Measurements from ENCODE around the gene SUSD4.

SUSD4 gene

DNA sequence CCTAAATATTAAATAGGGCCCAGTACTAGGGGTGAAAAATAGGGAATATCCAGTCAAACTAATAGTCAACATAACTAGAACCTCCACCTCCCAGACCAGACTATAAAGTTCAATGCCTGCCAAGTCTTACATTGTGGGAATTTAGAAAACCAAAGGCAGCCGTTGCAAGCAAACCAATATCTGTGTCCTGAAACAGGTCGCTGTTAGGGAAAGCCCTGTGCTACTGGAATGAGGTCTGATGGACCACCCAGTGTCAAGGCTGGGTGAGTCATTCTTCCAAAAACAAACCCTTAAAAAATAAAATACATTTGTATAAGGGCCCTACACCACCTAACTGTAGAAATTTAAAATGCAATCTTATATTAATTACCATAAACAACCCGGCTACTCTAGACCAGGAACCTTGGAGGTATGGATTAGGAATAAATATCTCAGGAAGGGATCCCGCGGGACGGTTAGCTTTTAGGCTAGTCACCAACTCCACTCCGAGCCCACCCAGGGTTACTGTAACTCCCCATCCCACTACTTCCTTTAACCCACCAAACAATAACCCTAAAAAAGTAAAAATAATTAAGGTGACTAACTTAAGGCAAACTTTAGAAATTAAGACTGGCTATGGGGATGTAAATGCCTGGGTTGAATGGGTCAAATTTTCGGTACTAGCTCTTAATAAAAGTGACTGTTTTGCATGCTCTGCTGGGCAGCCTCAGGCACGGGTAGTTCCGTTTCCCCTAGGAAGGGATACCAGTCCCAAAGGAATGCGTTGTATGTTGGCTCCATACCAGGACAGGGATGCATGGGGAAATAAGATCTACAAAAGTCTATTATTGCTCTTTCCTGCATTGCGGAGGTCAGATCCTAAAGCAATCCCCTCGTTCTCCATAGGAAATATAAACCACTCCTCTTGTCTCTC, 155.6 kb downstream of the SUSD4 start:
- no peak for DNase-seq

DNA sequence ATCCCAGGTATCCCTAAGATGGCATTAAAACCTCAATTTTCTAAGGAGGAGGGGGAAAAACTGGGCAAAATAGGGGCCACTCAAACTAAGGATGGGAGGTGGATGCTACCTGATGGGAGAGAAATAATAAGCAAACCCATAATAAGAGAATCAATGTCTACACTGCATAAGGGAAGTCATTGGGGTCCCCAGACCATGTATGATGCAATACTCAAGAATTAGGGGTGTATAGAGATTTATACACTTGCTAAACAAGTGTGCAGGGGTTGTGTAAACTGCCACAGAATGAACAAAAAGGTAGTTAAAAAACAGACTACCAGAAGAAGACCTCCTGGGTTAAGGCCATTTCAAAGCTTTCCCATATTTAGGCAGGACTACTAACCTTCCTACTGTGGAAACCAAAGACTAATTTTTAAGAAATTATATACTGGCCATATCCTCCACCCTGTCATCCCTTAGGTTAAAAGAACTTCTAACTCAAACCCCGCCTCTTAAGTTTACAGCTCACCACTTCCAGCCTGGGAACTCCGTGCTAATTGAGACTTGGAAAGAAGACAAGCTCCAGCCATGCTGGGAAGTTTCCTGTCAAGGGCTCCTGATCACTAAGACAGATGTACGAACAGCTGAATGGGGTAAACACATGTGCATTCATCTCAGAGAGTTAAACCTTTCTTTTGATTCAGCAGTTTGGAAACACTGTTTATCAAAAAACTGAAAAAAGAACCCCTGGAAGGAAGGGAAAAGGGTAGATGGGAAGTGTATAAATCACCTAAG, 156.5 kb downstream of the SUSD4 start:
- DNase-seq, result no peak

DNA sequence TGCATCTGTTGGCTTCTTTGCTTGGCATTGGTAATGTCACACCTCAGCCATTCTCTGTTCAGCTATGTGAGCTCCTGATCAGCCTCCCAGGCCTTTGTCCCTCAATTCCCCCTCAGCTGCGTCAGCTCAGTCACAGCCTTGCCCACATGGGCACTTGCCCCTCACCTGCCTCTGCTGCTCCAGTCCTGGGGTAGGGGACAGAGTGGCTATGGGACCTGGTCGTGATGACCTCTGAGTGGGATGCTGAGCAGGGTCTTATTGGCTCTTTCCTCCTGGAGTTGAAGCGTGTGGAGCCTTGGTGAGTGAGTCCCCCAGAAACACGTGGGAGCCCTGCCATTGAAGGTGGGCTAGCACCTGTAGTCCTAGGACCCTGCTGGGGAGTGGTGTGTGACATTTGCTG, 159.6 kb downstream of the SUSD4 start:
- no peak for DNase-seq

DNA sequence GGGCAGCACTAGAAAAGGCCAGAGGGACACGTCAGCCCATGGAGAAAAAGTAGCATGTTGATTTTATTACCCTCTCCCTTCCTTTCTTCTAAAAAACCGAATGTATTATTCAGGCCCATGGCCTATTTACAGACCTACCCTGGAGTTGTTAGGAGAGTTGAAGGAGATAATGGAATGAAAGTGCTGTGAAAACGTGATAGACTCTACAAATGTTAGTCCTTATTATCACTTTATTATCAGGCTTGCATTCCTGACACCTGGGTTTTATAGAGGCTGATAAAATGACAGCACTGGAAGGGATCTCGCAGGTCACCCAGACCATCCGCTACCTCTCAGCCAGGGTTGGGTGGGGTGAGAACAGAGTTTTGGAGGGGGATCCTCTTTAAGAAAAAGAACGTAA, 160.3 kb downstream of the SUSD4 start:
- DNase-seq, result no peak

DNA sequence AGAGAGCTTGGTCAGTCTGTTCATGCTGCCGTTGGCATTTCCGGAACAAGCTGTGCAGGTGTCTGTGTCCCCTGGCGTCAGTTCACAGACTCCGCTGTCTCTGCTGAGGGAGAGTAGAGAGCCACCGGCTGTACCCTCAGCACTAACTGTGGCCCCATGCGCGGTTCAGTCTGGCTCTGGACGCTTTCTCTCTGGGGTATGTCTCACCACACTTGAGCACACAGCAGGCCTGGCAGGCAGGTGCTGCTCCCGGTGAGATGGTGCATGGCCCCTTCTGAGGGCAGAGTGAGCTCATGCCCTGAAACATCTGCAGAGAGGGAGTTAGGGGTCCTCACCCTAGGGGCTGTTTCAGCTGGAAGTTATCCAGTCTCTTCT, 161.0 kb downstream of the SUSD4 start:
- DNase-seq, result no peak

DNA sequence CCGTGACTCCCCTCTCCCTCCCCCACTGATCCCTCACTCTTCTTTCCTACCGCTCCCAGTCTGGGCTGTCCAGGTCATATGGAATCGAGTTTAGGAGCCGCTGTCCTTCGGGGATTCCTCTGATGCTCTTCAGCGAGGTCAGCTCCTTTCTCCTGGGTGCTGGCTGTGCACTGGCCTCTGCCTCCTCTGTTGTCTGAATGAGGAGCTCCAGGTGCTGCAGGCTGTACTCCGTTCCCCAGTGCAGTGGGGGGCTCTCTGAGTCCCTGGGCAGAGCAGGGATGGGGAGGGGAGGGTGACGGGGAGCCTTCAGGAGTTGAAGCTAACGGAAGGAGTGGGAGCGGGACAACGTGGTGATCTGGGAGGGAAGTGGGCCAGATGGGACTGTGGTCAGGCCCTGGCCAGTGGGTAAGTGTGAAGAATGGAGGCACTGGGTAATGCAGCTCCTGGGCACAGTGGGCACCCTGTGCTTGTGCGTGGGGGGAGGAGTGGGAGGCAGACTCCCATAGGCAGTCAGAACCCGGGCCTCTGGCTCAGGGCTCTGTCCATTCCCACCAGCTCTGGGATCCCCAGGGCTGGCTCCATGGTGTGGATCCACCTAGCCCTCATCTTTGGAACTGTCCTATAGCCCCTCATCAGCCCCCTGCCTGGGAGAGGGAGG, 161.5 kb downstream of the SUSD4 start:
- no peak for DNase-seq

DNA sequence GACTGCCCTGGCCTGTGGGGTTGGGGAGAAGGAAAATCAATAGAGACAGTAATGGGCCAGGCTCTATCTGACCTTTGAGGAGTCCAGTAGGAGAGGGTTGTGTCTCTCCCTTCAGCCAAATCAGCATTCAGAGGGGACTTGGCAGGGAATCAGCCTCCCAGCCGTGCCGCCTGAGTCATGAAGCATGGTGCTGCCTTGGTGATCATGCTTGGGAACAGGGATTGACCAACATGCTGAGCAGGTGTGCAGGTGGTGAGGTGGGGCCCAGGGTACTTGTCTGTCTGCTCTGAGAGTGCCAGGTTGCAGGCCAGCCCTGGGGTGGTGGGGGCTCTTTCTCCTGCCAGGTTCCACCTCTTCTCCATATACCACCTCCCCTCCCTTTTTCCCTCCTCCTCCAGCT, 162.0 kb downstream of the SUSD4 start:
- DNase-seq, result no peak

DNA sequence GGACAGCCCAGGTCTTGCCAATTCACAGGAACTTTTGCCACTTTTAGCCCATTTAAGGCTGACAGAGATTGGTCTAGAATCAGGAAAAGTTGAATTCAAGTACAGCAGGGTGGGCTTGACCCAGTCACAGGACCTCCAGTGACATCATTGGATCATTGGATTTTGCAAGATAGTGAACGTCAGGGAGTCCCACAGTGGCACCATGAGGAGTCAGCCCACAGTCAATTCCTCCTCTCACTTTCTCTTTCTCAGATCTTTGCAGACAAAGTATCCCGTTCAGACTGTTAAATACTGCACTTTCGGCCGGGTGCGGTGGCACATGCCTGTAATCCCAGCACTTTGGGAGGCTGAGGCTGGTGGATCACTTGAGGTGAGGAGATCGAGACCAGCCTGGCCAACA, 163.1 kb downstream of the SUSD4 start:
- DNase-seq, result no peak

DNA sequence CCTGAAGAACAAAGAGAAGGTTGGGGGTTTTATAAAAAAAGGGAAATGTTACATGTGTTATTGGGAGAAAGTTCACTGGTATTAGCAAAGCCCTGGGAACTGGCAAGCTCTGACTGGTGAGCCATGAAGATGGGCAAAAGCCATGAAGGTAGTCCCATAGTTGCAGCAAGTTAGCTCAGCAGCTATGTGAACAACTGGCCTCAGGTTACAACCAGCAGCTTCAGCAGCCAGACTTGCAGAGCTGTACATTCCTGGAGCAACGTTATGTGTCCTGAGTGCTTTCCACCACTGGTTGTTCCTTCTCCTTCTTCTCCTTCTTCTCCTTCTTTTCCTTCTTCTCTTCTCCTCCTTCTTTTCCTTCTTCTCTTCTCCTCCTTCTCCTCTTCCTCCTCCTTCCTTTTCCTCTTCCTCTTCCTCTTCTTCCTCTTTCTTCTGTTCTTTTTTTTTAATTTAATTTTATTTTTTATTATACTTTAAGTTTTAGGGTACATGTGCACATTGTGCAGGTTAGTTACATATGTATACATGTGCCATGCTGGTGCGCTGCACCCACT, 164.8 kb downstream of the SUSD4 start:
- DNase-seq, result no peak

DNA sequence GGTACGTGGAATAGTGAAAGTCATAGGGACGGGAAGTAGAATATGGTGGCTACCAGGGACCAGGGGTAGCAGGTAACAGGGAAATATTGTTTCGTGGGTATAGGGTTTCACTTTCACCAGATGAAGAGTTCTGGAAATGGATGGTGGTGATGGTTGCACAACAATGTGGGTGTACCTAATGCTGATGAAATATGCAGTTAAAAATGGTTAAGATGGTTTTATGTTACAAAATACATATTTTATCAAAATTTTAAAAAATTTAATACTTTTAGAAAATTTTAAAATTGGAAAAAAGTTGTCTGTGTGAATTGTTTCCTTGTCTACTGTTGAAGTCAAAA, 165.4 kb downstream of the SUSD4 start:
- DNase-seq, result no peak

DNA sequence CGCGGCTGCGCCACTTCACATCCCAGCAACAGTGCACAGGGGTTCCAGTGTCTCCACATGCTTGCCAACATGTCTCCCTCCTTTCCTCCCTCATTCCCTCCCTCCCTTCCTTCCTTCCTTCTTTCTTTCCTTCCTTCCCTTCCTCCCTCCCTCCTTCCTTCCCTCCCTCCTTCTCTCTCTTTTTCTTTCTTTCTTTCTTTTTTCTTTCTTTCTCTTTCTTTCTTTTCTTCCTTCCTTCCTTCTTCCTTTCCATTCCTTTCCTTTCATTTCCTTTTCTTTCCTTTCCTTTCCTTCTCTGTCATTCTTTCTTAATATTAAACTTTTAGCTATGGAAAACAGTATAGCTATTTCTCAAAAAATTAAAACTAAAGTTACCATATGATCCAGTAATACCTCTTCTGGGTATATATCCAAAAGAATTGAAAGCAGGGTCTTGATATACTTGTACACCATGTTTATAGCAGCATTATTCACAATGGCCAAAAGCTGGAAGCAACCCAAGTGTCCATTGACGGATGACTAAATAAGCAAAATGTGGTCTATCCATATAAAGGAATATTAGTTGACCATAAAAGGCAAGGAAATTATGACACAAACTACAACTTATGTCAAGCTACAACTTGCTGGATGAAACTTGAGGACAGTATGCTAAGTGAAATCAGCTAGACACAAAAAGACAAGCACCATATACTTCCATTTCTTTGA, 165.9 kb downstream of the SUSD4 start:
- no peak for DNase-seq

DNA sequence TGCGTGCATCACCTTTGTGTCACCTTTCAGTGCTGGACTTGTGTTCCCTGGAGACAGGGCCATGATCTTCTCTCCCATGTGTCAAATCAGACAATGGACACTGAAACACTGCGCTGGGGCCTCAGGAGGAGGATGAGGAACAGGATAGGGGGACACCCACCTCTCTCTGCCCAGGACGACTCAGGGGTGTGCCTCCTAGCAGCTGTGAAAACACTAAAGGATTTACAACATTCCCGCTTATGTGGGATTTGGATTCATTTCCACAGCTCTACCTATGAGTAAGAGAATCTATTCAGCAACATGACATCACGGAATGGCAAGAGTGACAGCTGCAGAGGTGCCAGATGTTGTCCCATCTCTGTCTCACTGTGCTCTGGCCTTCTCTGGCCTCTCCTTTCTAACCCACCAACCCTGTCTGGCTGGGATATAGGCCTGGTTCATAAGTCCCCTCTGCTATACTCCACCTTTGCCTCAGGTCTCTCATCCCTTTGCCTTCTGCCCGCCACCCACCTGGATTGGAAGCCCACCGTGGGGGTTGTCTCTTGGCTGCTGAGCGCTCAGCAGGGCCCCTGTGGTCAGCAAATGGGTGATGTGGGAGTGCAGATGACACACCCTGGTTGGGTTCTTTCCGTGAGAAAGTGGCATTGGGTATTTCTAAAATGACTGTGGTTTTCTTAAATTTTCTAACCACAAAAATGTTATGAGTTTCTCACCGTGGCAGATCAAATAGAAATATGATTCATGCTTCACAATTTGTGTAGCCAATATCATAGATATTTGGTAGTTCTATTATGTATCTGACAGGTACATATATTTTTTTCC, 173.9 kb downstream of the SUSD4 start:
- DNase-seq, result no peak

DNA sequence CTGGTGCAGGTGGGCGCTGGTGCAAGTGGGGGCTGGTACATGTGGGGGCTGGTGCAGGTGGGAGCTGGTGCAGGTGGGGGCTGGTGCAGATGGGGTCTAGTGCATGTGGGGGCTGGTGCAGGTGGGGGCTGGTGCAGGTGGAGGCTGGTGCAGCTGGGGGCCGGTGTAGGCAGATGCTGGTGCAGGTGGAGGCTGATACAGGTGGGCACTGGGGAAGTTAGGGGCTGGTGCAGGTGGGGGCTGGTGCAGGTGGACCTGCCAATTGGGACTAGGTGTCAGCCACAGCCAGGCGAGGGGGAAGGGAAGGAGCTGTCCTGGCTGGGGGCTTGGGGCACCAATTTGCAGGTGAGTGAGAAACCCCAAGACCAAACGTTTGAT, 174.5 kb downstream of the SUSD4 start:
- DNase-seq, result no peak

DNA sequence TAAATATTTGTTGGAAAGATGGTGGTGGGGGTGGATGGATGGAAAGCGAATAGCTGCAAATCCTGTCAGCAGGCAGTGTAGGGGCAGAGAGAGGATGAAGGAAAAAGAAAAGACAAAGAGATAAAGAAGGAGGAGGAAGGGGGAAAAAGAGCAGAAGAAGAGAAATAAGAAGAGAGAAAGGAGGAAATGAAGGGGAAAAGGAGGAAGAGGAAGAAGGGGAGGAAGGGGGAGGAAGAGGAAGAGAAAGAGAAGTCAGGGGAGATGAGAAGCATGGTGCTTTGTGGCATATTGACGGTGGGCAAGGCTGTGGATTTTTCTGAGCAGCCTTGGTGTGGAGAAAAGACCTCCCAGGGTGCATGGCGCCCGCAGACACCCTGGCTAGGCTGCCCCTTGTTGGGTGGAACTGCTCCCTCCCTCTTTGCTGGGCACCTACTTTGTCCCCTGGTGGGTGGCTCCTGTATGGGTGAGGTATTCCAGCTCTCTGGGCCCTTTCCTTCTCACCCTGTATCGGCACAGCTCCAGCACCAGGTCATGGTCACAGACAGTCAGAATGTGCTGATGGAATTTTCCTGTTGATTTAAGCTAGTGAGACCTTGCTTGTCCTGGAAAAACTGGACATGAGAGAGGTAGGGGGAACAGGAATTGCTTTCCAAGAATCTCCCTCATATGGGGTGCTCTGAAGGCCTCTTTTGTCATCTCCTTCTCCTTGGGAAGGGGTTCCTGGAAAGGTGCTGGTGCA, 175.2 kb downstream of the SUSD4 start:
- no peak for DNase-seq

DNA sequence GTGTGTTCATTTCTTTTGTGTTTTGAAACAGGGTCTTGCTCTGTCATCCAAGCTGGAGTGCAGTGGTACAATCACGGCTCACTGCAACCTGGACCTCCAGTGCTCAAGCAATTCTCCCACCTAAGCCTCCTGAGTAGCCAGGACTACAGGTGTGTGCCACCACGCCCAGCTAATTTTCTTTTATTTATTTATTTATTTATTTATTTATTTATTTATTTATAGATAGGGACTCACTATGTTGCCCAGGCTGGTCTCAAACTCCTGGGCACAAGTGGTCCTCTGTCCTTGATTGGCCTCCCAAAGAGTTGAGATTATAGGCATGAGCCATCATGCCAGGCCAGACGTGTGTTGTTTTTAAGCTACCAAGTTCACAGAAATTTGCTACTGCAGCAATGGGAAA, 177.2 kb downstream of the SUSD4 start:
- DNase-seq, result no peak

DNA sequence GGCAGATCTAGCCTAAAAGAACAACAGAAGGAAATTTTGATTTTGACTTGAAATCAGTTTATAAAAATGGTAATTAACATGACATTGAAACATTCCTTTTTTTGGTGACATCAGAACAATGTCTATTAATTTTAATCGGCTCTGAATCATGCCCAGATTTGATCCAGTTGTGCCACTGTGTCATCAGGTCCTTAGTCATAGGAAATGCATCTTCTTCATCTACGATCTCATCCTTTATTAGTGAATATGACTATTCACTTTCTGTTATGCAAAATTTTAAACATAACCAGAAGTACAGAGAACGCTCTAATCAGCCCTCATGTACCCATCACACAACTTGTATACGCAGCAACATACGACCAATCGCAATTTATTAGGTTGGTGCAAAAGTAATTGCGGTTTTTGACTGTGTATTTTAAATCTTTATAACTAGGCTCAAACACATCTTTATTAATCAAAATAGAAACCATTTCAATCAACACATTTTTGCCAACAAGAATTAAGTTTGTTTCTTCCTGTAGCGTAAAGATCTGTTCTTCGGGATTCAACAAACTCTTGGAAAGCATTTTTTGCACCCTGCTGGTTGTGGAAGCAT, 180.6 kb downstream of the SUSD4 start:
- DNase-seq, result no peak

DNA sequence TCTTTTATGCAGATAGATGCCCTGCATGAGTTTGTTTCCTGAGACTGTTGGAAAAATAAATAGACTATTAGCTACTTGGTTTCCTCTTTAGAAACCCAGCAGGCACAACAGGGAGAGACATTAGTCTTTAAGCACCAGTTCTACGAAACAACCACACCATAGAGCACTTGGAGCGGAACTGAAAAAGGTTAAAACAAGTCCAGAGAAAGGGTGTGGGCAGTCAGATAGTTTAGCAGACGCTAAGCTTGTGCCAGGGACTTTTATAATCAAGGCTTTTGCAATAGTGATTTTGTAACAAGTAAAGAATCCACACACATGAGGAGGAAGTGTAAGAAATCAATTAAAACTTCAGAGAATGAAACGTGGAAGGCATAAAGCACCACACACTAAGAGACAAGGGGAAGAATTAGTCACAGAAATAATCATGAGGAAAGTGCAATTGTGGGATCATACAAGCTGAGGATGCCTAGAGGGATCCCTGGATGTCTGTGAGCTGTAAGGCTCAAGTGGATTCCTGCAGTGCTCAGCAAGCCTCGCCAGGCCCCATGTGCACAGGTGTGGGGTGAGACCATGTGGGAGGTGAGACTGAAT, 183.2 kb downstream of the SUSD4 start:
- no peak for DNase-seq

DNA sequence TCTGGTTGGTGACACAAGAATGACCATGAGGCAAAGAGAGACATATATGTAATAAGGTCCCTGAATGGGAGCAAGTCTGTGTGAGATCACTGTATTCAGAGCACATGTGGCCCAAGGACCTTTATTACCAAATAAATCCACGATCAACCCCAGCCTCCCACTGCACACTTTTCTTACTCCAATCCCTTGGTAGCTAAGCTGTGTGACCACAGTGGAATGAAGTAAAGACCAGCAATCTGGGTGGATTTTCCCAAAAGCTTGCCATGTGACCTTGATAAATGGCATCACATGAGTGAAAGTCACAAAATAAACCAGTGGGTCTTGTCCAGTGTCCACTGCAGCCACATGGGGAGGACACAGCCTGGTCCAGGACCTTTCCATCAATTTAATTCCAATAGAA, 184.2 kb downstream of the SUSD4 start:
- DNase-seq, result no peak

DNA sequence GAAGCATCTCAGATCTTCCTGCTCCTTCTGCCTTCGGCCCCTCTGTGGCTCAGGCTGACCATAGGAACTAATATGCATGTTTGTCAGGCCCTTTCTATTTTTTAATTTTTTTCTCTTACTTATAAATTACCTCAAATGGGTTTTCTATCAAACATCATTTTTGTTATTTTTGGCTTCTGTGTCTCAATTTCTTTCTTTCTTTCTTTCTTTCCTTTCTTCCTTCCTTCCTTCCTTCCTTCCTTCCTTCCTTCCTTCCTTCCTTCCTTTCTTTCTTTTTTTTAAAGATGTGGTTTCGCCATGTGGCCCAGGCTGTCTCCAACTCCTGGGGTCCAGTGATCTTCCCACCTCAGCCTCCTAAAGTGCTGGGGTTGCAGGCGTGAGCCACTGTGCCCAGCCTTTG, 184.7 kb downstream of the SUSD4 start:
- DNase-seq, result no peak

DNA sequence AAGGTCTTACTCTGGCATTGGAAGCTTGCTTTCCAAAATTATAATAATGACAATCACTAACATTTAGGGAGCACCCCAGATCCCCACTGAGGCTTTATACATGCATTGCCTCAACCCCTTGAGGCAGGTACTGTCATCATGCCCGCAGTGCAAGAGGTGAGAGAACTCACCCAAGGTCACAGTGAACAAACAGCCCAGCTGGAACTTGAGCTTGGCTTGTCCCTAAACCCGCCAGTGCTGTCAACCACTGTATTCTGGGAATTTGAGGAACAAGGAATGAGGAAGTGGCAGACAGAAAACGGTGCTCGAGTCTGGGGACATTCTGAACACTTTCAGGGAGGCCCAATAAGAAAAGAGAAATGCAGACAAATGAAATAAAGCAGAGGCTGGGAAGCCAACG, 186.3 kb downstream of the SUSD4 start:
- DNase-seq, result no peak

DNA sequence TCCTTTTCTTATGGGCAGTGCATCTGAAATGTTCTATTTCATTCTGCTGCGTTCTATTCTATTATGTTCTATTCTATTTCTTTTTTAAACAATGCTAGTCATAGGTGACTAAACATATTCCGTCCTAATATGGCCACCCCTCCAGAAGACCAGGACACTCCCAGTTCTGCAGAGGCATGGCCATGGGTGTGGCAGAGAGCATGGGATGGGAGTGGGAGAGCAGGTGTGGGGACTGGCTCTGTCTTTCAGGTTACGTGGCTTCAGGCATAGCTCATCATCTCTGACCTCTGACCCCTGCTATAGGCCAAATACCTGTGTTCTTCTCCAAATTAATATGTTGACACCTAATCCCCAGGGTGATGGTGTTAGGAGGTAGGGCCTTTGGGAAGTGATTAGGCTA, 187.5 kb downstream of the SUSD4 start:
- no peak for DNase-seq
